Epithelial cell of proximal tubule (primary cell): ENCODE data around the gene TAF5L. TPM values are rescaled to one million over a fixed set of nuclear protein-coding genes. Genes with fewer than 3 reads are reported as not detected.

Source experiments
- DNase-seq: peaks from one replicate; pipeline ENCODE4 v3.0.0-alpha.2; 2011; ENCODE audit warnings: low read depth
- H3K4me3 ChIP-seq: 2 replicates; pipeline ENCODE4 v1.5.1; 2011; ENCODE audit warnings: low read depth, mild to moderate bottlenecking, low read length
- total RNA-seq: library from RNA; depleted of rRNA; stranded (reverse); fragments of >200 nt; gene quantifications from 2 replicates; pipeline ENCODE4 v1.2.3, GENCODE V29; 2015
- TF ChIP-seq, protein P1 (sequence below): conservative IDR thresholded peaks from 2 replicates; pipeline ENCODE4 v1.5.1; 2012; ENCODE audit warnings: low read depth, mild to moderate bottlenecking, low read length

Gene TAF5L
- total RNA-seq, 1 donor from 2014 or later, result 9.1 TPM

DNA sequence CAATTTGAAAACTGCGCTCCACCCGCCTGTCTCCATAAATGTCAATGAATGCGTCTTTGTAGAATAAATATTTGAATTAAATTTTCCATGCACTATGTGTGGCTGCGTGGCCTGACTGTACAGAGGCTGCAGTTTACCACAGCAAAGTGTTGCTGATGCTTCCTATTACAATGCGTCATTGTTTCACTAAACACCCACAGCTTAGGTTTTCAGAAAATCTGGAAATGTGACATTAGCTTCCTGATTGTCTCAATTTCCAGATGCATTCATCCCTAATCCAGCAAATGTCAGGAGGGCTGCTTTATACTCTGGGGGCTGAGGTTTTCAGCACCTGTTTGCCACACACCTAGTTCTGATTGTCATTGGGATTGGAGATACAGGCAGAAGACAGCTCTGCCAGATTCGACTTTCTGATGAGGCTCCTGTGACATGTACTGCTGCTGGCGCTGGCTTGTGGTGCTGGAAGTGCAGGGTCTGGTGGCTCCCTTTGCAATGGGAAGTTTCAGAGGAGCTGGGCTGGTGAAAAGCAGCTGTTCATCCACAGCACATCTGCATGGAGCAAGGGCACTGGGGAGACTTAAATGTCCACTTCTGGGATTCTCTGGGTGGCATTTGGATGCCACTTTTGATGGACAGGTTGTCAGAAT, 40.1 kb upstream of the TAF5L start:
- H3K4me3 ChIP-seq, result no peak overlapping the region
- no peak for DNase-seq
- TF ChIP-seq, protein P1, sequence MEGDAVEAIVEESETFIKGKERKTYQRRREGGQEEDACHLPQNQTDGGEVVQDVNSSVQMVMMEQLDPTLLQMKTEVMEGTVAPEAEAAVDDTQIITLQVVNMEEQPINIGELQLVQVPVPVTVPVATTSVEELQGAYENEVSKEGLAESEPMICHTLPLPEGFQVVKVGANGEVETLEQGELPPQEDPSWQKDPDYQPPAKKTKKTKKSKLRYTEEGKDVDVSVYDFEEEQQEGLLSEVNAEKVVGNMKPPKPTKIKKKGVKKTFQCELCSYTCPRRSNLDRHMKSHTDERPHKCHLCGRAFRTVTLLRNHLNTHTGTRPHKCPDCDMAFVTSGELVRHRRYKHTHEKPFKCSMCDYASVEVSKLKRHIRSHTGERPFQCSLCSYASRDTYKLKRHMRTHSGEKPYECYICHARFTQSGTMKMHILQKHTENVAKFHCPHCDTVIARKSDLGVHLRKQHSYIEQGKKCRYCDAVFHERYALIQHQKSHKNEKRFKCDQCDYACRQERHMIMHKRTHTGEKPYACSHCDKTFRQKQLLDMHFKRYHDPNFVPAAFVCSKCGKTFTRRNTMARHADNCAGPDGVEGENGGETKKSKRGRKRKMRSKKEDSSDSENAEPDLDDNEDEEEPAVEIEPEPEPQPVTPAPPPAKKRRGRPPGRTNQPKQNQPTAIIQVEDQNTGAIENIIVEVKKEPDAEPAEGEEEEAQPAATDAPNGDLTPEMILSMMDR, result no peak

DNA sequence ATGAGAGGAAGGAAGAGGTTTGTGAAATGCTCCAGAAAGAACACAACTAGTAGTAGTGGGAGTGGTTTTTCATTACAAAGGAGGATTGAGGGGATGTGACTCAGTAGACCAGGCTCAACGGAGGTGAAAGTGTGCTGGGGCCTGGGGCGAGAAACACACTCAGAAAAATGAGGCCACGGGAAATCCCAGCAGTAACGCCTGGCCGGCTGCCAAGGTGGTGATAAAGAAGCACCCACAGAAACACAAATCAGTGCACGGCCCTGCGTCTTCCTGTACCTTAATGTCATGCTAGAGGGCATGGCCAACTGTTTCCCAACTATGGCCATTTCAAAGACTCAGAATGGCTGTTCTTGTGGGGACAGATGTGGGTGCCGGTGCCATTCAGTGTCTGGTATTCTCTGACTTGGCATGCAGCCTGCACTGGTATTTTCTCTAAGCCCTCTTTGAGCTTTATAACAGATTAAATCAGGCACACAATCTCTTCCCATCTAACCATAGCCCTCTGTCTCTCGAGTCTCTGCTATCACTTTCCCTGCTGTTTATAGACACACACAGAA, 38.3 kb upstream of the TAF5L start:
- TF ChIP-seq, protein P1, result no peak
- no peak for DNase-seq
- H3K4me3 ChIP-seq, result no peak overlapping the region

DNA sequence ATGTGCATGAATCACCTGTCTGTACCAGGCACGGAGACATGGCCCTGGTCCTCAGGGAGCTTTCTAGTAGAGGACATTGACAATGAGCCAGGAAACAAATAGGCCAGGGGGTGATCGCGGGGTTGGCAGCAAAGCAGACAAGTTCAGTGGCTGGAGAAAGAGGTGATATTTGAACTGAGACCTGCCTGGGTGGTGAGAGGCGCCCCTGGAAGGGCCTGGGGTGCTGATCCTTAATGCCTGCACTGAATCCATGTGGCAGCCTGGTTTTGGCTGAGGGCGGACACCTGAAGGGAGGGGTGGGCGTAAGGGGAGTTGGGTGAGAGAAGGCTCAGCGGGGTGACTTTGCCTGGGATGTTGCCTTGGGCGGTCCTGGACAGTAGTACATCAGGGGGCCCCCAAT, 36.0 kb upstream of the TAF5L start:
- no peak overlapping the region for H3K4me3 ChIP-seq
- TF ChIP-seq, protein P1, result no peak
- no peak for DNase-seq

DNA sequence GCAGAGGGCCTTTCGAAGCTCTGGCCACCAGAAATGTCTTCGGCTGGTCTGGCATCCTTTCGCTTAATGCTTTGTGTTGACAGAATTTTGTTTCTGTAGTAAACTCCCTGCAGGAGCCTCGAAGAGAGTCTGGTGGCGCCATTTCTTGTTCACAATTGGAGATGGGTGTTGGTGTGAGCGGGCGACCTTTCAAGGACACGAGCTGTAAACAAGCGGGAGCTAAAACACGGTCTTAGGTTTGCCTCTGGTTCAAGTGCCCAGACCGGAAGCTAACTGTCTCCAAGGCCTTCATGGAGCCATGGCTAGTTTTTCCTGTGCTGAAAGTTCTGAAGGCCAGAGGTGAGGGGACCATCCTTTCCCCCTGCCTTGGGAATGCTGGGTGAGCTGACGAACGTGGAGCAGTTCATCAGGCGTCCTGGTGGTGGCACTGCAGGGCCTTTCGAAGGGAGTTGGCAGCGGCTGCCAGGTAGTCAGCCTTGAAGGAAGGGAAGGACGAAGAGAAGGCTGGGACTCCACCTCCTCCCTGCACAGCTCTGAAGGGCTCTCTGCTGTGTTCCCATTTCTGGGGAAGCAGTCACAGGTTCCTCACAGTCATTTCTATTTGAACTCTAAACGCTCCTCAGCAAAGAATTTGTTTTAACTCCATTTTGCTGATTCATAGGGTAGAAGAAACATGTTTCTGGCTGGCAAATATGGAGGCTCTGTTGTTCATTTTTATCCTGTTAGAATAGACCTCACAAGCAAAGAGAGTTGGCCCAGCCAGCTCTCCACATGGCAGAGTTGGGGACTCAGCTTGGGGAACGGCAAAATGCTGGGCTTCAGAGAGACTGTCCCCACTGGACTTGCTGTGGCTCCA, 35.3 kb upstream of the TAF5L start:
- no peak overlapping the region for H3K4me3 ChIP-seq
- TF ChIP-seq, protein P1, result peak; percentile 97
- DNase-seq, result no peak

DNA sequence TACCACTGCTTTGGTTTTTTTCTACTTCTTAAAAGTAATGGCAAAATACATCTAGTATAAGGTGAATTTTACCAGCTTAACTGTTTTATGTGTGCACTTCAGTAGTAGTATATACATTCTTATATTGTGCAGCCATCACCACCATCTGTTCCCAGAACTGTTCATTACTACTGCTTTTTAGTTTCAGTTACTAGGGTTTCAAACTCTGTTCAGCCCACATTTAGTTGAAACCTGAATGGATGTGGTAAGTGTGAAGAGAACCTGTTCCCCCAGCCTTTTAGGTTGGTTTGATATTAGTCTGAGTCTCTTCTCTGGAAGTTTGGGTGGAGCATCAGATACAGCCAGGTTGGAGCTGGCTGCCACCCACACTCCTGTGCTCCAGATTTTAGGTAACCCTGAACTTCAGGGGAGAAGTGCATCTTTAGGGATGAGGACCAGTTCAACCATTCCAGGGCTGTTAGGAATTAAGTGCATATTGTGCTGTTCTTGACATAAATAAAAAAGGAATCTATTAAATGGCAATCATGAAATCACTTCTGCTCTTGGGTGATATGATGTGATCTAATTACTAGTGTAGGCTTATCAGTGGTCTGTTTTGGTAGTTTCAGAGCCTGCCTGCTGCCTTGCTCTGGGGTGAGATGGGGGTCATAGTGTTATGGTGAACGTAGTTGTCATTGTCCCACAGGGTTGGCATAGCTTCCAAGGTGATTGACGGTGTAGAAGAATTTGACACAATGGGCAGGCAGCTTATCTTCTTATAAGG, 32.3 kb upstream of the TAF5L start:
- no peak for DNase-seq
- H3K4me3 ChIP-seq, result no peak overlapping the region
- TF ChIP-seq, protein P1, result no peak

DNA sequence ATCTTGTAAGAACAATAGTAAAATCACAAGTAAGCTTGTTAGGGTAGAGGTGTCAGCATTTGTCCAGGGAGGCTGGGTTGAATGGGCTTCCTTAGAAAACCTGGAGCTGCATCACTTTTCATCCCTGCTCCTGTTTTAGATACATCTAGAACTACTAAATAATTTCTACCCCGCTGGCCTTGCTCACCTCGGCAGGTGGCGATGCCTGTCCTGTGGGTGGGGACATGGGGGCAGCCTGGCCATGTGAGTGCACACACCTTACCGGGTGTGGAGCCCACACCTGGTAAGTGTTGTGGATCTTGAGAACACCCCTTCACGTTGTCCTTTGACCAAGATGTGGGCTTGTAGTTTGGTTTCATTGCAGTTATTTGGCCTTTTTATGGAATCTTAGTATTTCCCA, 29.9 kb upstream of the TAF5L start:
- no peak overlapping the region for H3K4me3 ChIP-seq
- TF ChIP-seq, protein P1, result no peak
- no peak for DNase-seq
